Urinary bladder (tissue), 4 donors: ENCODE data around the gene RPS6KA5. TPM values are rescaled to one million over a fixed set of nuclear protein-coding genes. Genes with fewer than 3 reads are reported as not detected.
"Not testable (repeated sequence)": the region's sequence is repeated elsewhere in the genome, so short reads cannot be mapped to it uniquely, and the experiment has no call there.

Experiments
- DNase-seq: peaks from one replicate; pipeline ENCODE4 v3.0.0-alpha.2; 2015; ENCODE audit errors: extremely low spot score
- H3K27ac ChIP-seq: one replicate; pipeline ENCODE4 v1.5.1; 2013; ENCODE audit warnings: low read depth, mild to moderate bottlenecking, moderate library complexity
- H3K36me3 ChIP-seq: one replicate; pipeline ENCODE4 v1.6.1; 2013; ENCODE audit warnings: mild to moderate bottlenecking, moderate library complexity; ENCODE audit not compliant: insufficient read depth
- H3K4me1 ChIP-seq: one replicate; pipeline ENCODE4 v1.6.1; 2013; ENCODE audit warnings: mild to moderate bottlenecking, moderate library complexity; ENCODE audit not compliant: insufficient read depth
- H3K4me3 ChIP-seq: one replicate; pipeline ENCODE4 v1.5.1; 2013; ENCODE audit warnings: low read depth, low read length
- WGBS: extraction: QIAGEN DNeasy Blood & Tissue Kit; methylation state at CpG from one replicate; pipeline ENCODE4 v1.1.7; 2013; 5-methylcytosine and 5-hydroxymethylcytosine counted together
- polyA plus RNA-seq: library from polyadenylated mRNA; stranded (reverse); fragments of 200-250 nt; gene quantifications from one replicate; pipeline ENCODE4 v1.2.3, GENCODE V29; 2013
- total RNA-seq: library from RNA; depleted of rRNA; stranded (reverse); fragments of >200 nt; gene quantifications from one replicate; pipeline ENCODE4 v1.2.3, GENCODE V29; 2014
- donor health status: healthy with polysubstance abuse.
- donor health status: healthy.

The RPS6KA5 gene
- total and polyA plus RNA-seq, 2 donors = 13.4 to 19.8 TPM

DNA sequence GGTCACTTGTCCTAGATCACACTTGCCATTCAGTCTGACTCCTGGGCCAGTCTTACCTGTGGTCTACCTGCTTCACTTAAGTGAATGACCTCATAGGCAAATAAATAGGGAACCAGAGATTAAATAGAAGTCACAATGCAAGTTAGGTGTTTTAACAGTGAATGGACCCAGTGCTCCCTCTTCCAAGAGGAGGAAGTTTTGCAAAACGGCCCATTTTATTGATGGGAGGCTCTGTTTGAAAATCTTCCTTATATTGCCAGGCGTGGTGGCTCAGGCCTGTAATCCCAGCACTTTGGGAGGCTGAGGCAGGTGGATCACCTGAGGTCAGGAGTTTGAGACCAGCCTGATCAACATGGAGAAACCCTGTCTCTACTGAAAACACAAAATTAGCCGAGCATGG is 79.8 kb downstream of the RPS6KA5 start:
- not testable (repeated sequence) for DNase-seq, H3K36me3 ChIP-seq, H3K4me3 ChIP-seq, H3K27ac ChIP-seq, H3K4me1 ChIP-seq
- 95% methylated on average over 3 of the region's 3 CpGs for WGBS

GRCh38 chr14:90979515-90979914 is 80.9 kb downstream of the RPS6KA5 start:
- H3K4me1 ChIP-seq = no peaks in the 10 kb centered on the region
- no peak overlapping the region for H3K27ac ChIP-seq
- WGBS = 36% methylated on average over 5 of the region's 5 CpGs
- DNase-seq = no peak
- no peak overlapping the region for H3K4me3 ChIP-seq
- H3K36me3 ChIP-seq = peaks cover 2% of the 10 kb centered on the region

DNA sequence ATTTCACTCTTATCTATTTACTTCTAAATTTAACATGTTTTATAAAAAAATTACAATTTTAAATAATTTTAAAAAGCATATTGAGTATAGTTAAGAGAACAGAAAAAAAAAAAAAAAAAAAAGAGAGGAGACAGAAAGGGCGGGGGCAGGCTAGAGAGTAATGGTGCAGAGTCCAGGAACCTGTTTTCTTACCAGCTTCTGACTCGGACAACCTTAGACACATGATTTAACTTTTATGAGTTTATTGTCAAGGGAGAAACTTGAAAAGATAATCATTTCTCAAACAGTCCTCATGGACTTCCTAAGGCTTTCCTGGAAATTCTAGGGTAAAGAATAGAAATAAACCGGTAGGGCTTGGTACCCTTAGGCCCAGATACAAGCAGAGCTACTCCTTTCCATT is 84.3 kb downstream of the RPS6KA5 start:
- no peak for DNase-seq
- 79% methylated on average over 3 of the region's 3 CpGs for WGBS
- Histone ChIP-seq H3K36me3 (no peaks in the 10 kb centered on the region), H3K4me1 (peaks cover 1% of the 10 kb centered on the region), H3K4me3 (no peak overlapping the region), H3K27ac (no peak overlapping the region)

DNA sequence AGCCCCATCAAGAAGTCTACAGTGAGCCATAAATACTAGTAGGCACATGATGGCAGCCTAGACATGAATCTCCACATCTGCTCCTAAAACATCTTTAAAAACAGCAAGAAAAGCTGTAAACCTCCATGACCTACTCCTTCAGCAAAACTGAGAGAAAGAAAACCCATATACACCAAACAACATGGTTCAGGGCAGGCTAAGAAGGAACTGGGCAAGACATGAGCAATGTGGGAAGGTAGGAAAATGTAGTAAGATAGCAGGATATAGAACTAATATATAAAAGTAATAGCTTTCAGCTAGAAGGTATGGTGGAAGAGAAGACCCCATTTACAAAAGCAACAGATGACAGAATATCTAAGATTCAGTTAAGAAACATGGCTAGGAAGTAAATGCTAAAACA is 88.8 kb downstream of the RPS6KA5 start:
- Histone ChIP-seq H3K27ac (no peak overlapping the region), H3K4me3 (no peak overlapping the region), H3K36me3 (no peaks in the 10 kb centered on the region), H3K4me1 (peaks cover 2% of the 10 kb centered on the region)
- DNase-seq = no peak

- H3K4me3 ChIP-seq = no peak overlapping the region
- H3K4me1 ChIP-seq = peaks cover 2% of the 10 kb centered on the region
- 65% methylated on average over 1 of the region's 1 CpG for WGBS
- no peak for DNase-seq
- H3K36me3 ChIP-seq = no peaks in the 10 kb centered on the region
- no peak overlapping the region for H3K27ac ChIP-seq
These were observed 90.3 kb downstream of the RPS6KA5 start for GRCh38 chr14:90970167-90970600.

DNA sequence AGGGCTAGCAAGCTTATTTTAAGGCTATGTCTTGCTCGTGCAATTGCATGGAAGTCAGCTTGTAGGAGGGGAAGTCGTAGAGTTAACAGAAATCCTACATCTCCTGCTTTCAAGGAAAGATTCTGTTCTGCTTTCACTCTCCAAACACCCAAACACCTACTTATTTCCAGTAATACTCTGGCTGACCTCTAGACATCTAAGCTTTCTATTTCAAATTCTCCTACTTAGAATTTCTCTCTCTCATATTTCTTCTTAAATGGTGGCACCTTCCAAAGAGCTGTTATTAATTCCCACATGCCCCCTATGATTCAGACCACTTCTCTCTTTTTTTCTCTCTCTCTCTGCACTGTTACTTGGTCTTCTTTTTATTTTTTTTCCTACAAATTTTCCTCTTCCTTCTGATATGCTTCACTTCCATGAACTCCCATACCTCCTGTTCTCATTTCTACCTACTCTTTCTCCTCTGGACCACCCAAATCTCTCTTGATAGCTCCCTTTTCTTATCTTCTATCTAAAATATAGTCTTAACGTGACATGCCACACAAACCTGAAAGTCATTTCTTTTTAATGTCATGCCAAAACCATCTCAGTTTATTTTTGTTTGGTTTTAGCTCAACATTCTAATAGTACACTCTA is 90.8 kb downstream of the RPS6KA5 start:
- no peak overlapping the region for H3K27ac ChIP-seq
- DNase-seq = no peak
- peaks cover 2% of the 10 kb centered on the region for H3K4me1 ChIP-seq
- no peak overlapping the region for H3K4me3 ChIP-seq
- no peaks in the 10 kb centered on the region for H3K36me3 ChIP-seq
- 20% methylated on average over 3 of the region's 3 CpGs for WGBS

- DNase-seq = no peak
- Histone ChIP-seq H3K4me3 (no peak overlapping the region), H3K27ac (no peak overlapping the region), H3K4me1 (peaks cover 2% of the 10 kb centered on the region), H3K36me3 (no peaks in the 10 kb centered on the region)
- 89% methylated on average over 2 of the region's 2 CpGs for whole genome bisulfite sequencing
These were observed 92.4 kb downstream of the RPS6KA5 start for GRCh38 chr14:90968025-90968424.

- no peak overlapping the region for H3K4me3 ChIP-seq
- no peak for DNase-seq
- no peak overlapping the region for H3K27ac ChIP-seq
- H3K4me1 ChIP-seq = peaks cover 2% of the 10 kb centered on the region
- no peaks in the 10 kb centered on the region for H3K36me3 ChIP-seq
- 96% methylated on average over 3 of the region's 3 CpGs for WGBS
These were observed 93.9 kb downstream of the RPS6KA5 start for GRCh38 chr14:90966493-90966892.

GRCh38 chr14:90965765-90966164 is 94.7 kb downstream of the RPS6KA5 start:
- 84% methylated on average over 3 of the region's 3 CpGs for WGBS
- no peak for DNase-seq
- no peaks in the 10 kb centered on the region for H3K4me1 ChIP-seq
- no peaks in the 10 kb centered on the region for H3K36me3 ChIP-seq
- no peak overlapping the region for H3K27ac ChIP-seq
- H3K4me3 ChIP-seq = no peak overlapping the region

DNA sequence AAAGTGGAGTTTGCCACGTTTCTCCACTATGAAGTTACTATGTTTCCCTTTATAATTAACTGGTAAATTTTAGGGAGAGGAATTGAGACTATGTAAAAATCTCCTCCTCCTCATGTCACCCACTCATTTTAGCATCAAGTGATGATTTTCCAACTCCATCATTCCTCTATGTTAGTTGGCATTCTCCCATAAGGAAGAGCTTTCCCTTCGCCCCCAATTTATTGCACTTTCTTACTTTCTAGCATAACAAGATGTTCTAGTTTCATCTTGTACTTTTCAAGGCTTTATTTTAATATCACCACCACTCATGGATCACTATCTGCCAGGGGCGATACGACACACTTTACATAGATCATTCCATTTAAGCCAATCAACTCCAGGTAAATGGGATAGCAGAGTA is 97.1 kb downstream of the RPS6KA5 start:
- 93% methylated on average over 4 of the region's 4 CpGs for WGBS
- H3K27ac ChIP-seq = no peak overlapping the region

DNA sequence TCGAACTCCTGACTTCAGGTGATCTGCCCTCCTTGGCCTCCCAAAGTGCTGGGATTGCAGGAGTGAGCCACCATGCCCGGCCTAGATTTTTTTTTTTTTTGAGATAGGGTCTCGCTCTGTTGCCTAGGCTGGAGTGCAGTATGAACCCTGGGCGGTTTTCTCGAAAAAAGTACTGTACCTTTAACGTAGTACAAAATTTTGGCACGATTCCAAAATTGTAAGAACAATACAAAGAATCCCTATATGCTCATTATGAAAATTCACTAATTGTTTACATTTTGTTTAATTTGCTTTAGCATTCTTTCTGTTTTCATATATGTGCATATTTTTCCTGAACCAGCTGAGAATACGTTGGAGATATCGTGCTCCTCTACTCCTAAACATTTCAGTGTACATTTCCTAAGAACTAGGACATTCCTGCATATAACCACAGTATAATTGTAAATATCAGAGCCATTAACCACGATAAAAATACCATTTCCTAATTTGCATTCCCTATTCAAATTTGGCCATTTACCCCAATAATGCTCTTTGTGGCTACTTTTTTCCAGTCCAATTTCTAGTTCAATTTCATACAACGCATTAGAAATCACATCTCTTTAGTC is 97.8 kb downstream of the RPS6KA5 start:
- DNase-seq = no peak
- no peaks in the 10 kb centered on the region for H3K36me3 ChIP-seq
- 92% methylated on average over 11 of the region's 11 CpGs for WGBS
- H3K4me1 ChIP-seq = no peaks in the 10 kb centered on the region
- no peak overlapping the region for H3K27ac ChIP-seq
- H3K4me3 ChIP-seq = no peak overlapping the region

More for the DNA sequence above, 97.1 kb downstream of the RPS6KA5 start:
- no peak for DNase-seq
- Histone ChIP-seq H3K4me3 (no peak overlapping the region), H3K4me1 (no peaks in the 10 kb centered on the region), H3K36me3 (no peaks in the 10 kb centered on the region)

GRCh38 chr14:90960818-90961217 is 99.6 kb downstream of the RPS6KA5 start:
- Histone ChIP-seq H3K36me3 (no peaks in the 10 kb centered on the region), H3K27ac (no peak overlapping the region), H3K4me1 (no peaks in the 10 kb centered on the region), H3K4me3 (no peak overlapping the region)
- no peak for DNase-seq
- 88% methylated on average over 6 of the region's 6 CpGs for WGBS

GRCh38 chr14:90959344-90959743 is 101.1 kb downstream of the RPS6KA5 start:
- H3K4me1 ChIP-seq = no peaks in the 10 kb centered on the region
- H3K36me3 ChIP-seq = no peaks in the 10 kb centered on the region
- 89% methylated on average over 3 of the region's 3 CpGs for WGBS
- H3K27ac ChIP-seq = no peak overlapping the region
- no peak for DNase-seq
- H3K4me3 ChIP-seq = no peak overlapping the region

GRCh38 chr14:90956273-90956672 is 104.2 kb downstream of the RPS6KA5 start:
- no peak overlapping the region for H3K4me3 ChIP-seq
- H3K36me3 ChIP-seq = no peaks in the 10 kb centered on the region
- DNase-seq = no peak
- no peaks in the 10 kb centered on the region for H3K4me1 ChIP-seq
- H3K27ac ChIP-seq = no peak overlapping the region
